ENCODE data around the gene ZNF780A. TPM values are rescaled to one million over a fixed set of nuclear protein-coding genes. Genes with fewer than 3 reads are reported as not detected.

Gene ZNF780A
- total RNA-seq, 1 donor from 2014 or later, result 23.8 TPM

DNA sequence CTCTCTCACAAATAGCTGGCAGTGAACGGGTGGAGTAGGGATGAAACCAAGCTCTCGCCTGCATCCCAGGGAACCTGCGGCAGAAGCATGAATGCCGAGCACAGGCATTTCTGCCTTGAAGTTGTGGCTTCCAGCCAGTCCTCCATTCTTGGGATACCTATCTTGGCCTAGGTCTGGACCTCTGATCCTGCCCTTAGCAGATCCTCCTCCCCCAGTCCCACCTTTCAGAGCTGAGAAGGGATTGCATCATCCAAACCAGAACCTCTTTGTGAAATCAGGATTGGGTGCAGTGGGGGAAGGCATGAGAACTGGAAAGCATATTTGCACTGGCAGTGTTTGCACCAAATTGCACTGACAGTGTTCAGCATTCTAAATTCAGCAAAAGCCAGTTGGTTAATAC is 5.8 kb downstream of the ZNF780A start:
- no peak for ATAC-seq (ENCODE audit: low read depth)
- Mint-ChIP-seq H3K27me3 (no peaks in the 10 kb centered on the region), H3K9me3 (peaks cover 6% of the 10 kb centered on the region), H3K4me1 (peaks cover 27% of the 10 kb centered on the region), H3K4me3 (no peak overlapping the region), H3K36me3 (ENCODE audit: low read depth) (peaks cover 56% of the 10 kb centered on the region), H3K27ac (no peak overlapping the region)
- CTCF ChIA-PET, result no interaction called here
- DNase-seq, result no peak
- POLR2A ChIA-PET, result no interaction called here
- intact Hi-C loops (cut with micrococcal nuclease), result no loop called here
- TF ChIP-seq, protein P1, sequence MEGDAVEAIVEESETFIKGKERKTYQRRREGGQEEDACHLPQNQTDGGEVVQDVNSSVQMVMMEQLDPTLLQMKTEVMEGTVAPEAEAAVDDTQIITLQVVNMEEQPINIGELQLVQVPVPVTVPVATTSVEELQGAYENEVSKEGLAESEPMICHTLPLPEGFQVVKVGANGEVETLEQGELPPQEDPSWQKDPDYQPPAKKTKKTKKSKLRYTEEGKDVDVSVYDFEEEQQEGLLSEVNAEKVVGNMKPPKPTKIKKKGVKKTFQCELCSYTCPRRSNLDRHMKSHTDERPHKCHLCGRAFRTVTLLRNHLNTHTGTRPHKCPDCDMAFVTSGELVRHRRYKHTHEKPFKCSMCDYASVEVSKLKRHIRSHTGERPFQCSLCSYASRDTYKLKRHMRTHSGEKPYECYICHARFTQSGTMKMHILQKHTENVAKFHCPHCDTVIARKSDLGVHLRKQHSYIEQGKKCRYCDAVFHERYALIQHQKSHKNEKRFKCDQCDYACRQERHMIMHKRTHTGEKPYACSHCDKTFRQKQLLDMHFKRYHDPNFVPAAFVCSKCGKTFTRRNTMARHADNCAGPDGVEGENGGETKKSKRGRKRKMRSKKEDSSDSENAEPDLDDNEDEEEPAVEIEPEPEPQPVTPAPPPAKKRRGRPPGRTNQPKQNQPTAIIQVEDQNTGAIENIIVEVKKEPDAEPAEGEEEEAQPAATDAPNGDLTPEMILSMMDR (IDR thresholded peaks at IDR 0.05), result no peak

DNA sequence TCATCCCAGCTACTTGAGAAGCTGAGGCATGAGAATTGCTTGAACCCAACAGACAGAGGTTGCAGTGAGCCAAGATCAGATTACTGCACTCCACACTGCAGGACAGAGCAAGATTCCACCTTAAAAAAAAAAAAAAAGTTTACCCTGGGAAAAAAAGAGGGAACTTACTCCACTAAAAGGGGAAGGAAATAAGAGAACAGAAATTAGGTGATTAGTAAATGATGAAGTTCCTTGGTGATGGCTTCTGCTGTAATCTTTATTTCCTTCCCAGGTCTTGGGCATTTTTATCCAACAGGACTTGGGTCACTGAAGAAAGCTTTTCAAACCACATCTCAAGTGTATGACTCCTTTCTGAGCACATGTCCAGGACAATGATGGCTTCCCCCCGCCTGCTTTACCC is 9.3 kb downstream of the ZNF780A start:
- H3K9me3 Mint-ChIP-seq, result peaks cover 32% of the 10 kb centered on the region
- peaks cover 6% of the 10 kb centered on the region for H3K4me1 Mint-ChIP-seq
- no peak overlapping the region for H3K4me3 Mint-ChIP-seq
- intact Hi-C loops (cut with micrococcal nuclease), result no loop called here
- ChIA-PET CTCF (no interaction called here), POLR2A (interaction anchor here (0.6 kb wide), 1 partner anchor 17 kb away, joined by 5 read pairs; no protein-coding TSS in a partner anchor)
- no peak for DNase-seq
- H3K27ac Mint-ChIP-seq, result peak overlapping the region; percentile 41
- TF ChIP-seq, protein P1 (IDR thresholded peaks at IDR 0.05), result no peak
- peaks cover 82% of the 10 kb centered on the region for H3K36me3 Mint-ChIP-seq (ENCODE audit: low read depth)
- ATAC-seq (ENCODE audit: low read depth), result no peak
- H3K27me3 Mint-ChIP-seq, result no peaks in the 10 kb centered on the region

DNA sequence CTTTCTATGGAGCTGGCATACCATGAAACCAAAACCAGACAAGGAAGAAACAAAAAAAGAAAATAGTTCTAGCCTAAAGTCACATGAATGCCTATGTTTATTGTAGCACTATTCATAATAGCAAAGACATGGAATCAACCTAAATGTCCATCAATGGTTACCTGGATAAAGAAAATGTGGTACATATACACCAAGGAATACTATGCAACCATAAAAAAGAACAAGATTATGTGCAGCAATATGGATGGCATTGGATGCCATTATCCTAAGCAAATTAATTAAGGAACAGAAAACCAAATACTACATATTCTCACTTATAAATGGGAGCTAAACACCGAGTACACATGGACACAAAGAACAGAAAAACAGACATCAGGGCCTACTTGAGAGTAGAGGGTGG is 10.5 kb downstream of the ZNF780A start:
- H3K4me1 Mint-ChIP-seq, result peaks cover 6% of the 10 kb centered on the region
- intact Hi-C loops (cut with micrococcal nuclease), result no loop called here
- POLR2A ChIA-PET, result no interaction called here
- peaks cover 39% of the 10 kb centered on the region for H3K9me3 Mint-ChIP-seq
- no peak overlapping the region for H3K4me3 Mint-ChIP-seq
- TF ChIP-seq, protein P1 (IDR thresholded peaks at IDR 0.05), result no peak
- DNase-seq, result no peak
- no peak for ATAC-seq (ENCODE audit: low read depth)
- H3K36me3 Mint-ChIP-seq (ENCODE audit: low read depth), result peaks cover 93% of the 10 kb centered on the region
- H3K27ac Mint-ChIP-seq, result no peak overlapping the region
- no peaks in the 10 kb centered on the region for H3K27me3 Mint-ChIP-seq
- CTCF ChIA-PET, result no interaction called here

DNA sequence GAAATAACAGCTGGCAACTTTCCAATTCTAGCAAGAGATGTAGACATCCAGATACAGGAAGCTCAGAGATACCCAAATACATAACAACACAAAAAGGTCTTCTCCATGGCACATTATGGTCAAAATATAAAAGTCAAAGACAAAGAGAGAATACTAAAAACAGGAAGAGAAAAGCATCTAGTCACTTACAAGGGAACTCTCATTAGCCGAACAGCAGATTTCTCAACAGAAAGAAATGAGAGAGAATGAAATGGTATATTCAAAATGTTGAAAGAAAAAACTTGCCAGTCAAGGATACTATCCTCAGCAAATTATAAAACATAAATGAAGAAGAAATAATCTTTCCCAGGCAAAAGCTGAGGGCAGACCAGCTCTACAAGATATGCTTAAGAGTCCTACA is 12.4 kb downstream of the ZNF780A start:
- CTCF ChIA-PET, result no interaction called here
- Mint-ChIP-seq H3K9me3 (peaks cover 46% of the 10 kb centered on the region), H3K27me3 (no peaks in the 10 kb centered on the region), H3K4me3 (no peak overlapping the region), H3K4me1 (peaks cover 6% of the 10 kb centered on the region), H3K36me3 (ENCODE audit: low read depth) (peaks cover 98% of the 10 kb centered on the region), H3K27ac (no peak overlapping the region)
- no peak for ATAC-seq (ENCODE audit: low read depth)
- intact Hi-C loops (cut with micrococcal nuclease), result no loop called here
- TF ChIP-seq, protein P1 (IDR thresholded peaks at IDR 0.05), result no peak
- DNase-seq, result no peak
- POLR2A ChIA-PET, result no interaction called here

DNA sequence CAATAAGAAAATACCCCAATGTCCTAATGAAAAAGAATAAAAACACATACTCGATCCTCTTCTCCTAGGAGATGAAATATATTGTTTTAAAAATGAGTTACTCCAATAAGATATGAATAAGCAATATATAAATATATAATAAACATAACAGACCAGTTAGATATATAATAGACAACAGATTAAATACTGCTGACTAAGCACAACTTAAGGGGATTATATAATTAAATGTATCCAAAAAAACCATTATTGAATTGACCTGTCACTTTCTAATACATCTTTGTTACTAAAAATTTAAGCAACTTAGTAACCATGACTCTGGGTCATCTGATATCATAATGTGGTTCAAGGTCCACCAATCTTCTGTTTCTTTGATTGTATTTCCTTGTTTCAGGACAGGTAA is 20.7 kb downstream of the ZNF780A start:
- ChIA-PET CTCF (no interaction called here), POLR2A (no interaction called here)
- H3K27ac Mint-ChIP-seq, result no peak overlapping the region

More for the DNA sequence above, 20.7 kb downstream of the ZNF780A start:
- Mint-ChIP-seq H3K9me3 (peaks cover 14% of the 10 kb centered on the region), H3K4me3 (no peak overlapping the region), H3K4me1 (no peaks in the 10 kb centered on the region), H3K36me3 (ENCODE audit: low read depth) (peaks cover 25% of the 10 kb centered on the region), H3K27me3 (no peaks in the 10 kb centered on the region)
- intact Hi-C loops (cut with micrococcal nuclease), result no loop called here
- no peak for DNase-seq
- no peak for ATAC-seq (ENCODE audit: low read depth)
- TF ChIP-seq, protein P1 (IDR thresholded peaks at IDR 0.05), result no peak
